Right lung (tissue), 5 donors: ENCODE measurements around the gene COBL. TPM values are rescaled to one million over a fixed set of nuclear protein-coding genes. Genes with fewer than 3 reads are reported as not detected.
"Not testable (repeated sequence)": the region's sequence is repeated elsewhere in the genome, so short reads cannot be mapped to it uniquely, and the experiment has no call there.

Experiments
- DNase-seq, 2 donors: peaks; one replicate each; pipeline ENCODE4 v3.0.0-alpha.2; 2013
- polyA plus RNA-seq, 5 donors: library from polyadenylated mRNA; unstranded; fragments of 120-200 nt; gene quantifications; one replicate each; pipeline versions ENCODE4 v1.2.1 to v1.2.3, GENCODE V29; 2013; ENCODE audit warnings: inconsistent platforms in 1 of 5, low replicate concordance in 1 of 5; ENCODE audit not compliant: insufficient read length in 5 of 5, insufficient read depth in 1 of 5

COBL gene
- polyA plus RNA-seq, 5 donors = 3.5 to 9.2 (median 6.3) TPM

DNA sequence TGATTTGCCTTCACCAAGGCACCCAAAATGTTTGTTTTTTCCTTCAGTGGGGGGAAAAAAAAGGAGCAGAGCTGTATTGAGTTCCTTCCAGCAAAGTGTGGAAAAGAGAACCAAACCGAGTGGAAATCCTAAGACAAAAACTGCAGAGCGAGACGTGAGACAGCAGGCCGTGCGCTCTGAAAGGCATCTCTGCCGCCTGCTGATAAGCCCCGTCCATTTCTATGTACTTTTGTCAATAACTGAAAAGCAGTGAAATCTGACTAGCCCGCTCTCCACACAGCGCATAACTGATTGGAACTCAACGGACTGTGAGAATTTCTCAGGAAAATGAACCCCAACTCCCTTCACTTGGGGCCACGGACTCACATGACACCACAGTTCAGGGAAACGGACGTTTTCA, 83.2 kb downstream of the COBL start:
- no peak for DNase-seq

DNA sequence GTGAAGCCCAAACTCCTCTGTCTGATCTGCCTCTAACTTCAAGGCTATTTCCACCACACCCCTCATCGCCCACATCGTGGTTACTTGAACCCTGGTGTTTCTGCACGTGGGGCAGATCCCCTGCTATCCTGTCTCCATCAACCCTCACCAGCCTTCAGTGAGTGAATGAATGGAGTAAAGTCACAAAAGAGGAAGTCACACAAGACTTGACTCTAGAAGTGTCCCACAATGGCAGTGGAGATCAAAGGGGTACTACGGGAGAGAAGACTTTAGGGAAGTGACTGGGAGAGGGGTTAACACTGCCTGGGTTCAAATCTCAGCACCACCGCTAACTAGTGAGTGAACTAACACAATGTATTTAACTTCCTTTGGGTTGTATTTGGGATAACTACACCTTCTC, 85.9 kb downstream of the COBL start:
- DNase-seq = no peak

DNA sequence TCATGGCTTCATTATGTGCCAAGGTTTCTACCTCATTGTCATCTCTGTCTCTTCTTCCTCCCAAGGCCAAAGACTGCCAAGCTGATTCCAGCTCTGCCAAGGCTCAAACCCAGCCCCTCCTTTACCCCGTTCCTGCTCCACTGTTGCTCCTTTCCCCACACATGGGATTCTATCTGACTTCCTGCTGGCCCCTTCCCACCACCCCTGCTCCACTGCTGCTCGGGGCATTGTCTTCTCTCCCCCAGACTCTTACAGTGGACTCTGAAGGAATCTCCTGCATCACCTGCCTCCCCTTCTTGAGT, 86.3 kb downstream of the COBL start:
- DNase-seq = no peak

DNA sequence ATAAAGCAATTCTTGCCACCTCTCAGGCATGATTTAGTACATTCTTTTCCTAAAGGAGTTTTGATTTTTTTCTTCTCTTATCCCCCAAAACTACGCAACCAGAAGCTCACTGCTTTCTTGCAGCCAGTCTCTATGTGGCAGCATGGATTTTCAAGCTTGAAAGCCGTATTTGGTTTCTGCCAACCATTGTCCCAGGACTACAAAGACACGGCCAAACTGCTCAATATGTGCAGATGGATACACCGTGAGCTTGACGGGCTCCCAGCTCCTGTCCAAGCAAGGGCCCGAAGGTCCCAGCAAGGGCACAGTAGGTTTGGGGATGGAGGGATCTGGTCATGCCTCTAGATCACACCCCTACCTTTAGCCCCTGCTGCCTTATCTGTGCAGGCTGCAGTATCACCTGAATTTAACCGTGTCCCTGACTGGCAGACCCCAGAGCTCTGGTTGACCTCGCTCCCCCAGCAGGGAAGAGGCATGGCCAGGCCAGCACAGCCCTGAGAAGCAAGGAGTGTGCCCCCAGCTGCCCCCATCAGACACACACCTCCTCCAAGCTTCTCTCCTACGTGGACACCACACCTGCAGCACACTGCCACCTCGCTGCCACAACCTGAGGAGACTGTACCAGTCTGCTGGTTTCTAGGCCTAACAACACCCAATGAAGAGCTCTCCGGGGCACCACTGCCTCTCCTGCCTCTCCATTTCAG, 86.8 kb downstream of the COBL start:
- no peak for DNase-seq

DNA sequence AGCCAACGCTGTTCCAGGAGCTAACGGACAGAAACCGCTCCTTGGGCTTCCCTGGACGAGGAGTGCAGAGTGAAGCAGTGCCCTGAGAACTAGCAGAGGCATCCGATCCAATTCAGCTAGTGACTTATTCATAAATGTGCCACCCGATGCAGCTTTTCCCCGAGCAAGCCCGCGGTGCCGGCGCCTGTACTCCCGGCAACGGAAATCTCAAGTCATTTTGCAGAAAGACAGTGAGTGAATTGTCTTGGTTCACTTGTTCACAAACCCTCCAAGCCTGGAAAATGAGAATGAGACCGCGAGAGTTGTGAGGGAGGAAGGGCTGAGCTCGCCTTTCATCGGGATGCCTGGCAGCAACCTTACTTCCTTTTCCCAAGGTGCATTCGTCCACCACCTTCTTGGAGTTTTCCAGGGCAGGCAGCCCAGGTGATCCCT, 87.5 kb downstream of the COBL start:
- no peak for DNase-seq

- DNase-seq = no peak
Observed at GRCh38 chr7:51228386-51228958, 88.1 kb downstream of the COBL start.

- DNase-seq = no peak
Observed at GRCh38 chr7:51227861-51228260, 88.7 kb downstream of the COBL start.

- DNase-seq = no peak
Observed at GRCh38 chr7:51226916-51227535, 89.6 kb downstream of the COBL start.

GRCh38 chr7:51226063-51226755, 90.4 kb downstream of the COBL start:
- DNase-seq = no peak

- DNase-seq = no peak
Observed at GRCh38 chr7:51224811-51225595, 91.6 kb downstream of the COBL start.

DNA sequence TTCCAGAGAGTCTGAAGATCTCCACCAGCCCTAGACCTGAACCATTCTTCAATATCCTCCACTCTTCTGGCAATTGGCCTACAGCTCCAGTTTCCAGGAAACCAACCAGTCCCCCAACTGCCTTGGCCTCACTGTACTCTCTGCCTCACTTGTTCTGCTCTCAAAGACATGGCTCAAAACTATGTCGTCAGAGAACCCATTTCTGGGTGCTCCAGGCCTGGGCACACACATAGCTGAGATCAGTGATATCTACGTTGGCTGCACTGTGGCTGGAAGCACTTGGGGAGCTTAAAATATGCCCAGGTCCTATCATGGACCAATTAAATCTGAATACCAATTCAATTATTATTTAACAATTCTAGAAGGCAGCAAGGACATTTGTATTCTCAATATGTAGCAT, 93.1 kb downstream of the COBL start:
- DNase-seq = no peak

- no peak for DNase-seq
Observed at GRCh38 chr7:51222916-51223315, 93.7 kb downstream of the COBL start.

GRCh38 chr7:51220226-51220625, 96.4 kb downstream of the COBL start:
- DNase-seq = no peak

DNA sequence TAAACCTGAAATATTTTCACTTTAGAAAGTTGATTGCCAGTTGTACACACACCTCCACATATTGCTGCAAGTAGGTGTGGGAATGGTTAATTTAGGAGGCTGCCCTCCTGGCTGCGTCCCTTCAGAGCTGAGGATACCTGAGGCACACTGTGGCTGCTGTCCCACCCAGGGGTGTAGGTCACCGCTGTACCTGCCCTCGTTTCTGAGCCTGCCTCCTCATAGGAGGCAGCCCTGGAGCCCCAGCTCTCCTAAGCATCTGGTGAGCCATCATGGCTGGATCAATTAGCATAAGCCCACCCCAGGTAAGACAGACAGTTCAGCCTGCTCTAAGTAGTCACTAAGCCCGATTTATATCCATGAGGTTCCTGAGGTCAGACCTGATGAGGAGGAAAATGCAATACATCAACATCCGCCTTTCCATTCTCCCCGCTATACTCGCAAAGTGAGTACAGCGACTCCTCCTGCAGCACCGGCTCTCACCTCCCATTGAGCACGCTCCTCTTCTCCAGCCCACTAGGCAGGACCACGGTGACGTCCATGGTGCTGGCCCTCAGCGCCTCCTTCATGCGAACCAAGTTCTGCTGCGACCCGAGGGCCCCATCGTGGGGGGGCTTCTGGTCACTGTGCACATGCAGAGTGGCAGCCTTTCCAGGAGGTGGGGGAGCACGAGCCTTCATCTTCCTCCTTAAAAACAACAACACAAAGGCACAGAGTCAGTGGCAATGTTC, 97.2 kb downstream of the COBL start:
- no peak for DNase-seq

DNA sequence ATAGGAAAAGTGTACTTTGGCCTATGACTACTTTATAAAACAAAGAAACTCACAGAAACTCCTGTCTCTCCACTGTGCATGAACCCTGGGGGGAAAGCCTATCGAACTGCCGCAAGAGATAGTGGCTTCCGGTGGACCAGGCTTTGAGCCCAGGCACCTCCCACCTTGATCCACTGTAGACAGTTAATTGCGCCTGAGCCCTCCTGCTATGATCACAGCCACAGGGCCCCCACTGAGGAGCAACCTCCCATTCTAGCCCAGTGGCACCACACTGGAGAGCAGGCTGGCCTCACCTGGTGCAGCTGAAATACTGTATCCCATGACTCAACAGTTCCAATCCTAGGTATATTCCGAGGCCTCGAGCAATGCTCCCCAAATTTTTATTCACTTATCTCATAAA, 98.8 kb downstream of the COBL start:
- DNase-seq = no peak

DNA sequence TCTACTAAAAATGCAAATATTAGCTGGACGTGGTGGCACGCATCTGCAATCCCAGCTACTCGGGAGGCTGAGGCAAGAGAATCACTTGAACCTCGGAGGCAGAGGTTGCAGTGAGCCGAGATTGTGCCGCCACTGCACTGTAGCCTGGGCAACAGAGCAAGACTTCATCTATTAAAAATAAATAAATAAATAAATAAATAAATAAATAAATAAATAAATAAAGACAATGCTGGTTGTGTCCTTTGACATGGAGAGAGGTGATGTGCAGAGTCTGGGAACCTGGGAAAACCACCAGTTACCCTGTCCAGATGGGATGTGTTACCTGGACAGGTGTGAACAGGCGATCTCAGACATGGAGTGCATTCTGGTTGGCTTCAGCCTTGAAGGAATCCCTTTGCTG, 102.5 kb downstream of the COBL start:
- DNase-seq = no peak

- DNase-seq = no peak
Observed at GRCh38 chr7:51213618-51214017, 103.0 kb downstream of the COBL start.

- no peak for DNase-seq
Observed at GRCh38 chr7:51210766-51211165, 105.8 kb downstream of the COBL start.

- no peak for DNase-seq
Observed at GRCh38 chr7:51209426-51209825, 107.2 kb downstream of the COBL start.

DNA sequence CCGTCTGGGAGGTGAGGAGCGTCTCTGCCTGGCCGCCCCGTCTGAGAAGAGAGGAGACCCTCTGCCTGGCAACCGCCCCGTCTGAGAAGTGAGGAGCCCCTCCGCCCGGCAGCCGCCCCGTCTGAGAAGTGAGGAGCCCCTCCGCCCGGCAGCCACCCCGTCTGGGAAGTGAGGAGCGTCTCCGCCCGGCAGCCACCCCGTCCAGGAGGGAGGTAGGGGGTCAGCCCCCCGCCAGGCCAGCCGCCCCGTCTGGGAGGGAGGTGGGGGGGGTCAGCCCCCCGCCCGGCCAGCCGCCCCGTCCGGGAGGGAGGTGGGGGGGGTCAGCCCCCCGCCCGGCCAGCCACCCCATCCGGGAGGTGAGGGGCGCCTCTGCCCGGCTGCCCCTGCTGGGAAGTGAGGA, 108.5 kb downstream of the COBL start:
- not testable (repeated sequence) for DNase-seq

DNA sequence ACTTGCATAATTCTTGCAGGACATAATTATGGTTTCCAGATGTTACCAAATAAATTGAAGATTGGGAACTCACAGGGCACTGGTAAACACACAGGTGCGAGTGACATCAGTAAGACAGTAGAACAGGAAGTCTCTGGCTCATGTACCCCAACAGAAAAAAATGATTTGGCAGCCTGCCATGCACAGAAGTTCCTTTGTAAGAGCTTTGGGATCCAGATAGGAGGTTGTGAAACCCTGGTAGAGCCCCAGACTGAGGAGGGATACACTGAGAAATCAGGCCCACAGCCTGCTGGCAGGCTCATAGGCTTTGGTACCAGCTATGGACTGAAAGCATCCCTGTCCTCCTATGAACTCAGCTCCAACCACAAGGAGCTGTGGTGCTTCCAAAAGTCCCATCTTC, 118.0 kb downstream of the COBL start:
- no peak for DNase-seq

DNA sequence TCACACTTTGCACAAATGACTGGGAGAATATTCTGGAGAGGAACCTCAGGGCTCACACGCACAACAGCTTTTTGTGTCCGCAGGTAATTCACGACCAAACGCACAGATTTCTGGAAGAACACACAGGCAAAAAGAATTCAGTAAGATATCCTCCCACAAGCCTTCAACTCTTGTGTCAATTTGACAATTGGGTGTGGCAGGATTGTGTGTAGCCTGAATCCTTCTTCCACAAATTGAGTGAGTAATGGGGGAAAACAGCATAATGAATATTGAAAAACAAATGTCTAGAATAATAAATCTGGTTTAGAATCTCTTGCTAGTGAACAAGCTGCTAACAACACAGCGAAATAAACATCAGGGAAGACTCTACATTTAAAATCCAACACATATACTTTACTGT, 125.6 kb downstream of the COBL start:
- no peak for DNase-seq
